Activated T-helper 1 cell treated with Interleukin-2 at 50 U/mL for 16 hours (primary cell): ENCODE results near the gene HPRT1.

Experiments used
- DNase-seq: peaks from one replicate; pipeline ENCODE4 v3.0.0-alpha.2; 2020; ENCODE audit warnings: low read depth

Gene HPRT1

GRCh38 chrX:134476284-134476683, 16.3 kb downstream of the HPRT1 start:
- no peak for DNase-seq

GRCh38 chrX:134478374-134478773, 18.4 kb downstream of the HPRT1 start:
- DNase-seq, result no peak

DNA sequence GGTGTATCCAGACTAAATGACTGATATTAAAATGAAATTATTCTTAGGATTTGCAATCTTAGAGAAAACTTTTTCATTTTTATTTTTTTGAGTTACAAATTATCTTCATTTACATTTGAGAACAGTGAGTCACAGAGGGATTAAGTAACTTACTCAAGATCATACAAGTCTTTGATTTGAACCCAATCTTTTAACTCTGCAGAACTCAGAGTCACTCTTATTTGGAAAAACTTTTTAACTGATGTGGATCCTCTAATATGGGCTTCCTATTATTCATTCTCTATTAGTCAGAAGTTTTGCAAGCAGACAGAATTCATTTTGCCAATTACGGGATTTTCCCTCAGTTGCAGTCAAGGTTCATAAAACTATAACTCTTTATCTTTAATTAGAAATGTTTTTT, 20.1 kb downstream of the HPRT1 start:
- DNase-seq, result no peak

GRCh38 chrX:134481339-134481738, 21.4 kb downstream of the HPRT1 start:
- DNase-seq, result no peak

GRCh38 chrX:134482371-134482770, 22.4 kb downstream of the HPRT1 start:
- no peak for DNase-seq

GRCh38 chrX:134484039-134484438, 24.1 kb downstream of the HPRT1 start:
- DNase-seq, result no peak

DNA sequence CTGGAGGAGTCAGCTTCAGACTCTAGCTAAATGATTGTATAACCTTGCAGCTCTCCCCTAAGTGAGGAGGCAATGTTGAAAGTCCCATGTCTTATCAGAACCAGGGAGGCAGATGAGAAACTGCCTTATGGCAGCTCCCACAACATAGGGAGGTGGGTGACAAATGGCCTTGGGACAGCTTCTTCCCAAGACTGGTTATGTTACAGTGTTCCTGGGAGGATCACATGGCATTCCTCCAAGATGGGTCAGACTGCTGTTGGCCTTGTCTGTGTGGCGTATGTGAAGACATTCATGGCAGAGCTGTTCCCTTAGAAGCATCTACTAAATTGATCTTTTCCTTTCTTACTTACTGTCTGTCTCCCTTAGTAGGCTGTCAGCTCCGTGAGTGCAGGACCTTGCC, 42.0 kb downstream of the HPRT1 start:
- no peak for DNase-seq

GRCh38 chrX:134502686-134503085, 42.7 kb downstream of the HPRT1 start:
- no peak for DNase-seq

- DNase-seq, result no peak
Observed at GRCh38 chrX:134512566-134512965, 52.6 kb downstream of the HPRT1 start.

DNA sequence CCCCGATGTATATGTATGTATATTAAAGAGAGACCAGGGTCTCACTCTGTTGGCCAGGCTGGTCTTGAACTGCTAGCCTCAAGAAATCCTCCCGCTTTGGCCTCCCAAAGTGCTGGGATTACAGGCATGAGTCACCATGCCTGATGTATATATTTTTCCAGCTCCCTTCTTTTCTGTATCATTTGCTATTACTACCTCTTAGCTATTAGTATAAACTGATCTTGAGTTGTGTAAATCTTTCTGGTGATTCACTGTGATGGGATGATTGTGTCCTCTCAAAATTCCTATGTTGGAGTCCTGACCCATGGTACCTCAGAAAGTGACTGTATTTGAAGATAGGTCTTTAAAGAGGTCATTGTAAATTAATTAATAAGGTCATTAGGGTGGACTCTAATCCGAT, 53.1 kb downstream of the HPRT1 start:
- DNase-seq, result no peak

- DNase-seq, result no peak
Observed at GRCh38 chrX:134520860-134521390, 61.0 kb downstream of the HPRT1 start.

GRCh38 chrX:134524181-134524580, 64.2 kb downstream of the HPRT1 start:
- DNase-seq, result no peak

GRCh38 chrX:134525086-134525792, 65.3 kb downstream of the HPRT1 start:
- no peak for DNase-seq

DNA sequence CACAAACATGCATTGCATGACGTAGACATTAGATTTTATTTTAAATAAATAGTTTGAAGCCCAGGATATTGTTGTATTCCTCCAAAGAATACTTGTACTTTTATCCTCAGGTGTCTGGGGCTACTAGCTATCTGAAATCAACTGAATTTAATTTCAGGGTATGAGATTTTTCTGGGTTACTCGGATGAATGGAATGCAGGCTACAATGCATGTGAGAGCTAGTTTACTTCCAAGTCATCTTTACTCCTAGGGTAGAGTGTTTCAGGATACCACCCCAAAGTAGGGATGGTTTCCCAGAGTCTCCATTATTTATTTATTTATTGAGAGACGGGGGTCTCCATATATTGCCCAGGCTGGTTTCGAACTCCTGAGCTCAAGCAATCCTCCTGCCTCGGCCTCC, 66.4 kb downstream of the HPRT1 start:
- DNase-seq, result no peak

DNA sequence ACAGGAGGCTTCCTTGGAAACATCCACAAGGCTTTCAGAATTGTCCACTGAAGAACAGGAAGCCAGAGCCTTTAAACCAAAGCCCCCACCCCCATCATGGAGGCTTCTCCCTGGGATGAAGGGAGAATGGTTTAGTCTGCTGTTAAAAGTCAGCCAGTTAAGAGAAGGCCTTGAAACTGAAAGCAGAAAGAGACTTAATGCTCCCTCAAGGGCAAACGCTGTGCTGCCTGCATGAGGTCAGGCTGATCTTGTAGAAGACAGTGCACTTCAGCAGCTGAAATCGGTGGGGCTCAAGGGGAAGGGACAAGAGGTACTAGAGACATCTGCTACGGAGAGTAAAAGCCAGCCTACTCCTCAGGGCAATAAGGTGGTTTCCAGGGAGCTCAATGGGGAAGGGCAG, 69.0 kb downstream of the HPRT1 start:
- no peak for DNase-seq

GRCh38 chrX:134529481-134529880, 69.5 kb downstream of the HPRT1 start:
- DNase-seq, result no peak

- no peak for DNase-seq
Observed at GRCh38 chrX:134530845-134531244, 70.9 kb downstream of the HPRT1 start.

- no peak for DNase-seq
Observed at GRCh38 chrX:134533352-134533751, 73.4 kb downstream of the HPRT1 start.

DNA sequence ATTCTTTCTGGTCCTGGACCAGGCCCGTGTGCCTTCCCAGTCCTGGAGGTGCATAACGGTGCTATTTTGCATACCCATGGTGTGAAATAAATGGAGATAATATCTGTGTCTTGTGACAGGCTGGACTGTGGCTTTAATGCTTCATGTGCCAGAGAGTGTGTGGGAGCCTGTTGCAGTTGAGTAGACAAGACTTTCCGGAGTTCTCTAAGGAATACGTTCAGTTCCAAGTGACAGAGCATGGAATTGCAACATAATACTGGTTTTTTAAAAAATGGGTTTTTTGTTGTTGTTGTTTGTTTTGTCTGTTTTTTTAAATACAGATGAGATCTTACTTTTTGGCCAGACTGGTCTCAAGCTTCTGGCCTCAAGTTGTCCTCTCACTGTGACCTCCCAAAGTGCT, 74.0 kb downstream of the HPRT1 start:
- DNase-seq, result no peak

- no peak for DNase-seq
Observed at GRCh38 chrX:134537179-134537955, 77.4 kb downstream of the HPRT1 start.

DNA sequence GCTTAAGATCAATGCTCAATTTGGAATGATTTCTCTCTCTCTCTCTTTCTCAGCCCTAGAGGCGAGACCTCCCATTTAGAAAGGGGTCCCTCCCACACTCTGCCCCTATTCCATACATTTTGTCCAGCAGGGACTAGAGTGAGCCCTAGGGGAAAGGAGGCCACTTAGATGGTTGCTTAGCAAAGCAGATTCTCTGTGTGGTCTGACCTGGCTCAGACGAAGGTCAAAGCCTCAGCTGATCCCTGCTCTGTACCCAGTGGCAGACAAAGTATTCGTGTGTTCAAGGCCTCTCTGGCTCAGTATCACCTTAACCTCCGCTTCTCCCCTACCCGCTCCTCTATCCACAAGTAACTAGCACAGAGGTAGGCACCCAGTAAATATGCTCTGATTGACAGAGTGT, 78.4 kb downstream of the HPRT1 start:
- DNase-seq, result no peak

DNA sequence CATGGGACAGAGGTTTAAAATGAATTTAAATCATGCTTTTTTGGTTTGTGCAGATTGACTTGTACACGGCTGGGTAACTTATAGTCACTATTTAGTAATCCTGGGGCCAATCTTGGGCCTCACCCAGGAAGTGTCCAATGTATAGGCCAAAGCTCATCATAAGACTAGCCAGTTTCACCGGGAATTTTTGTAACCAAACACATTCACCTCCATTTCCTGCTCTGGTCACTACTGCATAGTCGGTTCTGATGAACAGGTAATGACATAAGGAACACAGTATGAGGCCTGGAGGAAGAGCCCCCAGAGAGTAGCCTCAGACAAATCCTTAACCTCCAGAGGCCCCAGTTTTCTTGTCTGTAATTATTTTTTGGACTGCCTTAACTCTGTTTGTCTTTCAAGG, 81.9 kb downstream of the HPRT1 start:
- DNase-seq, result no peak

DNA sequence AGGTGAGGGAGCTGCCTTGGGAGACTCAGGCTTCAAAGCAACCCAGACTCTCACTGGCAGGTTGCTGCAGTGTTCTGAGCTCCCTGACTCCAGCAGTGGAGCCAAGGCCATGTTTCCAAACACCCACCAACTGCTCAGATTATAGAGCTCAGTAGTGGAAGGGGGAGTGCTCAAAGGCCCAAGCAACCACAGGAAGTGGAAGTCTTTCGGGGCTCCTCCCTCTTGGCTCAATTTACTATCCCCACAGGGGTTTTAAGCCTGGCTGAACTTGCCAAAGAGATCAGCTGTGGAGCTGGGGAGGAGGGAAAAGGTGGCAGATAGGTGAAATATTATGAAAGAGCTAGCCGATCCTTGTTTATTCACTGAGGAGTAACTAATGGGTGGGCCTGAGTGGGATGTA, 82.5 kb downstream of the HPRT1 start:
- DNase-seq, result no peak

GRCh38 chrX:134543288-134543687, 83.3 kb downstream of the HPRT1 start:
- no peak for DNase-seq
